ENCODE results near the gene YBX2.

GRCh38 chr17:7239091-7240027 is 55.1 kb downstream of the YBX2 start, which contains the start of gene PHF23:
- TF ChIP-seq CTCF (IDR thresholded peaks at IDR 0.05) (no peak), EZH2 (IDR thresholded peaks at IDR 0.05; ENCODE audit: borderline replicate concordance, insufficient read depth, low read depth, low read length, poor library complexity, severe bottlenecking) (no peak)

Data from B cell (primary cell).